ENCODE data around the gene PRR33. TPM values are rescaled to one million over a fixed set of nuclear protein-coding genes. Genes with fewer than 3 reads are reported as not detected.

PRR33 gene
- total RNA-seq, 1 donor from 2014 or later, result not detected

DNA sequence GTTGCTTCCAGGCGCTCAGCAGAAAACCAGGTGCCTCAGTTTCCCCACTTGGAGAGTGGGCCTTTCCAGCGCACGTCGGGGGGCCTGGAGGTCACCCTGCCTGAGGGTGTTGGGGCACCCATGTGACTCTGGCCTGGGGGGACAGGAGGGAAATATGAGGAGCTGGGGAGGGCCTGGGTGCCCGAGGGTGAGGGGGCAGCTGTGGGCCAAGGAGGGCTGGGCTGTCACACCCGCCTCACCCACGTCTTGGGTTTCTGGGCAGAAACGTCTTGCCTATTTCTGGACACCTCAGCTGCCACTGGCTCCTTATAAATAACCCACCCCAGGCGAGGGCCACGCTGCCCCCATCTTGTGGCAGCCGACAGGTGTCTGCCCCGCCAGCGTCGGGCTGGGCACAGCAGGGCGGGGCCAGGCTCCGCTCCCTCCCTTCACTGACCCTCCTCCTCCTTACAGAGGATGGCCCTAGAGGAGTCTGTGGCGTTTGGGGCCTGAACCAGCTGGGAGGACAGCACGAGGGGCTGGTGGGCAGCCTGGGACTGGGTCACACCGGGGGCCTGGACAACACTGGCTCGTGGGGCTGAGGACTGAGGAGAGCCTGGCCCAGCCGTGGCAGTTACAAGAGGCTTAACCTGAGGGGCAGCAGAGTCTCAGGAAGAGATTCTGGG, 29.3 kb upstream of the PRR33 start:
- TF ChIP-seq POLR2A (IDR thresholded peaks at IDR 0.05) (no peak), POLR2AphosphoS5 (IDR thresholded peaks at IDR 0.05; ENCODE audit: insufficient read depth in 1 of 2, low read depth in 1 of 2) (no peak)
- TF ChIP-seq, protein P1, sequence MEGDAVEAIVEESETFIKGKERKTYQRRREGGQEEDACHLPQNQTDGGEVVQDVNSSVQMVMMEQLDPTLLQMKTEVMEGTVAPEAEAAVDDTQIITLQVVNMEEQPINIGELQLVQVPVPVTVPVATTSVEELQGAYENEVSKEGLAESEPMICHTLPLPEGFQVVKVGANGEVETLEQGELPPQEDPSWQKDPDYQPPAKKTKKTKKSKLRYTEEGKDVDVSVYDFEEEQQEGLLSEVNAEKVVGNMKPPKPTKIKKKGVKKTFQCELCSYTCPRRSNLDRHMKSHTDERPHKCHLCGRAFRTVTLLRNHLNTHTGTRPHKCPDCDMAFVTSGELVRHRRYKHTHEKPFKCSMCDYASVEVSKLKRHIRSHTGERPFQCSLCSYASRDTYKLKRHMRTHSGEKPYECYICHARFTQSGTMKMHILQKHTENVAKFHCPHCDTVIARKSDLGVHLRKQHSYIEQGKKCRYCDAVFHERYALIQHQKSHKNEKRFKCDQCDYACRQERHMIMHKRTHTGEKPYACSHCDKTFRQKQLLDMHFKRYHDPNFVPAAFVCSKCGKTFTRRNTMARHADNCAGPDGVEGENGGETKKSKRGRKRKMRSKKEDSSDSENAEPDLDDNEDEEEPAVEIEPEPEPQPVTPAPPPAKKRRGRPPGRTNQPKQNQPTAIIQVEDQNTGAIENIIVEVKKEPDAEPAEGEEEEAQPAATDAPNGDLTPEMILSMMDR (IDR thresholded peaks at IDR 0.05), result no peak
- Histone ChIP-seq H3K4me3 (no peak overlapping the region), H3K4me1 (peaks cover 59% of the 10 kb centered on the region), H3K27ac (peak overlapping the region; percentile 53), H3K9me3 (no peaks in the 10 kb centered on the region), H3K36me3 (no peaks in the 10 kb centered on the region), H3K27me3 (no peaks in the 10 kb centered on the region)
- intact Hi-C loops (cut with DNase I), result no loop called here
- no peak for DNase-seq (ENCODE audit: extremely low spot score in 2 of 2)

DNA sequence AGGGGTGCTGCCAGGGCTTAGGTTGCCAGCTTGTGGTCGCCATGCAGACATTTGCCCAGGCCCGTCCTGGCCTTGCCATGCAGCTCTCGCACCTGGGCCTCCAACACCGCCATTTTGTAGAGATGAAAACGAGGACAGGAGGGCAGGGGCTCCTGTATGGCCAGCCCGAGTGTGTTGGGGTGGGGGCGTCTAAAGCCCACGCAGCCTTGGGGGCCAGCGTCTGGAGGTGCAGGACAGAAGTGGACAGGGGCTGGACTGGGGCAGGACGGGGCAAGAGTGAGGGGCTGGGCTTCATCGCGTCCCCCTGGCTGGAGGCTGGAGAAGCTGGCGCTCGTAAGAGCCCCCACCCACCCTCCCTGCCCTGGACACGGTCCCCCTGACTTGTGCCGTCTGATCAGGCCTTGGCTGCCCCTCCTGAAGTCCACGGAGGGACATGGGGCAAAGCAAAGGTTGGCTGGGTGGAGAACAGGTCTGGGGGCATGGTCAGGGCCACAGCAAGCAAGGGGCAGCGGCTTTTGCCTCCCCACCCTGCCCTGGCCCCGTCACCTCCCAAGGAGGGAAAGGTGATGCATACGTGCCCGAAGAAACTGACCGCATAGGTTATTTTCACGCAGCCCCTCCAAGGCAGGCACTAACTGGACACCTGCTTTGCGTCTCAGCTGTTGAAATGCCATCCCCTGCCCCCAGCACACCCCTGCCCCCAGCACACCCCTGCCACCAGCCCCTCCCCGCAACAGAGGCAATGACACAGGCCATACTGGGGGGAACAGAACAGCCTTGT, 28.6 kb upstream of the PRR33 start:
- H3K27ac ChIP-seq, result no peak overlapping the region

GRCh38 chr11:1919391-1920127, 27.9 kb upstream of the PRR33 start, which contains the start of gene TNNT3:
TNNT3 (plus strand) TSS chr11:1919703; CDS start chr11:1922875, 3,172 bp downstream.
- H3K27me3 ChIP-seq, result no peaks in the 10 kb centered on the region
- no peak within 1 kb of the TSS for H3K4me3 ChIP-seq
- no peak for DNase-seq (ENCODE audit: extremely low spot score in 2 of 2)
- intact Hi-C loops (cut with DNase I), result no loop called here
- TF ChIP-seq POLR2A (IDR thresholded peaks at IDR 0.05) (no peak), POLR2AphosphoS5 (IDR thresholded peaks at IDR 0.05; ENCODE audit: insufficient read depth in 1 of 2, low read depth in 1 of 2) (no peak)
- TF ChIP-seq, protein P1 (IDR thresholded peaks at IDR 0.05), result no peak
- H3K4me1 ChIP-seq, result peaks cover 46% of the 10 kb centered on the region
- H3K27ac ChIP-seq, result no peak within 1 kb of the TSS
- H3K9me3 ChIP-seq, result no peaks in the 10 kb centered on the region
- H3K36me3 ChIP-seq, result no peaks in the 10 kb centered on the region

More for the DNA sequence above, 28.6 kb upstream of the PRR33 start:
- DNase-seq (ENCODE audit: extremely low spot score in 2 of 2), result no peak
- no peak for TF ChIP-seq POLR2A (IDR thresholded peaks at IDR 0.05)
- TF ChIP-seq, protein P1 (IDR thresholded peaks at IDR 0.05), result no peak
- TF ChIP-seq POLR2AphosphoS5 (IDR thresholded peaks at IDR 0.05; ENCODE audit: insufficient read depth in 1 of 2, low read depth in 1 of 2), result no peak
- Histone ChIP-seq H3K4me1 (peaks cover 53% of the 10 kb centered on the region), H3K9me3 (no peaks in the 10 kb centered on the region), H3K4me3 (no peak overlapping the region), H3K36me3 (no peaks in the 10 kb centered on the region), H3K27me3 (no peaks in the 10 kb centered on the region)
- intact Hi-C loops (cut with DNase I), result no loop called here

DNA sequence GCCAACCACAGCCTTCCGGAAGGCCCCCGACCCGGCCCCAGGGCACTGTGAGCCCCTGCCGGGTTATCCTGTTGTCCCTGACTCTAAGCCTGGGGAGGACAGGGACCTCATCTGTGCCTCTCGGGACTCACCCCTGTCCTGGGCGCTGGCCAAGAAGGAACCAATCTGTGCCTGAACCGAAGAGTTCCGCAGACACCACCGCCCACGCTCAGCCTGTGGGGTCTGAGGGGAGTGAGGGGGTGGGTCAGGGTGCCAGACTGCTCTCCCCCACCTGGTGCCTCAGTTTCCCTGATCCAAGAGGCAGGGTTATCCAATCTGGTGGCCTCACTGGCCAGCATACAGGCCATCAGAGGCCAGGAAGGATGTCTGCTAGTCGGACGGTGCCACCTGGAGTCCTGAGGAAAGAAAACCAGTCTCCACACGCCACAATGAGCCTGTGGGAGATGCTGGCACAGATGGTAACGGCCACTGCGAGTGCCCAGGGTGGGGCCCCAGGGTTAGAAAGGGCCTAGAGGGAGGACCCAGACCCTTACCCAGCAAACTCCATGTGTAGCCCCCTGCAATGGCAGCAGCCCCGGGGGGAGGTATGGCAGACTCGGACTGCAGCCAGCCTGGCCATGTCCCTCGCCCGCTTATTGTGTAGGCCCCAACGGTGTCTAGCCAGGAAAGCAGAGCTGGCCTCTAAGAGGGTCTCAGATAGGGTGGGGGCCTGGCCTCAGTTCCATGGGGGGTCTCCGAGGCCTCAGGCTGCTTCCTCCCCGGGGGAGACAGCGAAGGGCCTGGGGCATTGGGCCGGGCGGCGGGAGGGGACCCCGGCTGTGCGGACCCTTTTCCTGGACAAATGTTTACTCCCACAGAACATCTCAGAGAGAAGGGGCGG, 27.0 kb upstream of the PRR33 start:
- no peaks in the 10 kb centered on the region for H3K27me3 ChIP-seq
- no peaks in the 10 kb centered on the region for H3K36me3 ChIP-seq
- H3K27ac ChIP-seq, result no peak overlapping the region
- TF ChIP-seq, protein P1 (IDR thresholded peaks at IDR 0.05), result no peak
- TF ChIP-seq POLR2AphosphoS5 (IDR thresholded peaks at IDR 0.05; ENCODE audit: insufficient read depth in 1 of 2, low read depth in 1 of 2), result no peak
- TF ChIP-seq POLR2A (IDR thresholded peaks at IDR 0.05), result no peak
- intact Hi-C loops (cut with DNase I), result no loop called here
- H3K4me1 ChIP-seq, result peaks cover 40% of the 10 kb centered on the region
- H3K4me3 ChIP-seq, result no peak overlapping the region
- DNase-seq (ENCODE audit: extremely low spot score in 2 of 2), result no peak
- H3K9me3 ChIP-seq, result no peaks in the 10 kb centered on the region
